Keratinocyte (primary cell): ENCODE data around the gene ST8SIA1. TPM values are rescaled to one million over a fixed set of nuclear protein-coding genes. Genes with fewer than 3 reads are reported as not detected.

Experiments
- DNase-seq: peaks from one replicate; pipeline ENCODE4 v3.0.0-alpha.2; 2011; ENCODE audit warnings: low read depth, missing footprints, low spot score
- FAIRE-seq: peaks from 2 replicates; lab custom pipeline; 2011; peaks lifted over from hg19 to GRCh38; lab: Jason Lieb, UNC
- H2AFZ ChIP-seq: 2 replicates; pipeline ENCODE4 v1.6.0; 2012; ENCODE audit warnings: low read length, control low read depth, inconsistent platforms; ENCODE audit not compliant: control insufficient read depth
- H3K27ac ChIP-seq: 2 replicates; pipeline ENCODE4 v1.5.1; 2011; ENCODE audit warnings: low read length; ENCODE audit not compliant: control insufficient read depth, insufficient read depth
- H3K27me3 ChIP-seq: 3 replicates; pipeline ENCODE4 v1.6.0; 2011; ENCODE audit warnings: low read length; ENCODE audit not compliant: control insufficient read depth, insufficient read depth; ENCODE audit errors: extremely low read depth
- H3K36me3 ChIP-seq, 2 experiments: 2 replicates in 1 of 2; 3 replicates in 1 of 2; pipeline ENCODE4 v1.5.1; 2011; ENCODE audit warnings: low read length in 2 of 2, mild to moderate bottlenecking in 1 of 2; ENCODE audit not compliant: control insufficient read depth in 2 of 2, insufficient read depth in 2 of 2; ENCODE audit errors: extremely low read depth in 1 of 2
- H3K4me1 ChIP-seq: 3 replicates; pipeline ENCODE4 v1.5.1; 2011; ENCODE audit warnings: low read length; ENCODE audit not compliant: control insufficient read depth, insufficient read depth; ENCODE audit errors: extremely low read depth
- H3K4me2 ChIP-seq: 3 replicates; pipeline ENCODE4 v1.6.0; 2011; ENCODE audit warnings: low read depth, low read length; ENCODE audit not compliant: control insufficient read depth, insufficient read depth; ENCODE audit errors: extremely low read depth
- H3K4me3 ChIP-seq, 3 experiments: fragments of 200-600 bp in 1 of 3; sonication (generic) in 1 of 3; 2 replicates in 2 of 3; 3 replicates in 1 of 3; pipeline ENCODE4 v1.5.1; 2011 to 2016; ENCODE audit warnings: low read length in 3 of 3, mild to moderate bottlenecking in 3 of 3, control low read depth in 2 of 3, inconsistent platforms in 1 of 3, low read depth in 1 of 3, mixed read lengths in 1 of 3, mixed run types in 1 of 3, moderate library complexity in 1 of 3; ENCODE audit not compliant: control insufficient read depth in 2 of 3, insufficient read depth in 2 of 3; ENCODE audit errors: extremely low read depth in 1 of 3
- H3K79me2 ChIP-seq: 2 replicates; pipeline ENCODE4 v1.6.0; 2012; ENCODE audit warnings: low read length; ENCODE audit not compliant: control insufficient read depth, insufficient read depth
- H3K9ac ChIP-seq: 3 replicates; pipeline ENCODE4 v1.6.0; 2011; ENCODE audit warnings: low read length; ENCODE audit not compliant: control insufficient read depth, insufficient read depth; ENCODE audit errors: extremely low read depth
- H3K9me1 ChIP-seq: 3 replicates; pipeline ENCODE4 v1.6.0; 2011; ENCODE audit warnings: low read length; ENCODE audit not compliant: control insufficient read depth, insufficient read depth; ENCODE audit errors: extremely low read depth
- H3K9me3 ChIP-seq: 2 replicates; pipeline ENCODE4 v1.5.1; 2012; ENCODE audit warnings: low read depth, low read length; ENCODE audit not compliant: control insufficient read depth
- H4K20me1 ChIP-seq: 3 replicates; pipeline ENCODE4 v1.6.0; 2011; ENCODE audit warnings: low read length; ENCODE audit not compliant: control insufficient read depth, insufficient read depth; ENCODE audit errors: extremely low read depth
- EZH2 ChIP-seq: IDR thresholded peaks from one replicate; pipeline ENCODE4 v1.6.1; 2012; ENCODE audit warnings: inconsistent platforms, mild to moderate bottlenecking, low read length, moderate library complexity
- dilution Hi-C: fragments of 300-500 bp; cut with MboI; formaldehyde crosslinking; loops from one replicate; pipeline ENCODE4 v1.7.0; 2020; ENCODE audit warnings: low sequenced_read_pairs; ENCODE audit not compliant: extremely low pct_ligation_motif_present
- polyA plus RNA-seq, 5 experiments: library from polyadenylated mRNA; depleted of rRNA in 3 of 5; stranded (reverse) in 3 of 5; stranded (forward) in 1 of 5; unstranded in 1 of 5; fragments of >200 nt; gene quantifications; 1 replicate in 1 of 5; 2 replicates in 3 of 5; 3 replicates in 1 of 5; pipeline versions ENCODE4 v1.2.1 to v1.2.3, GENCODE V29; 2011 to 2012; ENCODE audit warnings: missing spikeins in 2 of 5, low read depth in 1 of 5, low replicate concordance in 1 of 5
- TF ChIP-seq, protein P1 (sequence below), 3 experiments: IDR thresholded peaks in 1 of 3; conservative IDR thresholded peaks in 1 of 3; optimal IDR thresholded peaks in 1 of 3; 2 replicates in 2 of 3; 3 replicates in 1 of 3; pipeline versions ENCODE3 to v1.5.1; 2011; ENCODE audit warnings: low read length in 3 of 3, mild to moderate bottlenecking in 3 of 3, moderate library complexity in 2 of 3, control low read depth in 1 of 3, inconsistent platforms in 1 of 3; ENCODE audit not compliant: insufficient read depth in 2 of 3; ENCODE audit errors: extremely low read depth in 1 of 3

The ST8SIA1 gene
- polyA plus RNA-seq, 1 donor (not counting 4 experiments of a cell fraction or from before 2014, with no cell fraction given): 0.50 TPM

DNA sequence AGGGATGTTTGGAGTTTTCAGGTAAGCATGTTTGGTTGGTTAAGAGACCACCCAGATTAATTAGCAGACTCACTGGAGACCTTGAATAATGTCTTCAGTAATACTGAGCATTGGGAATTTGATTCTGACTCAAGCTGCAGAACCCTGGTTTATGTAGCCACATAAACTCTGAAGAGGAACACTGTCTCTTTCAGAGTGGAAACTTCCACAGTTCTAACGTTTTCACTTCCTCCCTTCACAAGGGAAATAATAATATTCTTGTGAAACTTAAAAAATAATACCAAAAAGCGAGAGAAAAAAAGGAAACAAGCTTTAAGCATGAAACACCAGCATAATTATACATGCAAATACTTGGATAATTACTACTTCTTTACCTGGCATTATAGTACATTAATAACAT is 40.0 kb upstream of the ST8SIA1 start:
- dilution Hi-C loops: no loop called here
- no peak for FAIRE-seq

DNA sequence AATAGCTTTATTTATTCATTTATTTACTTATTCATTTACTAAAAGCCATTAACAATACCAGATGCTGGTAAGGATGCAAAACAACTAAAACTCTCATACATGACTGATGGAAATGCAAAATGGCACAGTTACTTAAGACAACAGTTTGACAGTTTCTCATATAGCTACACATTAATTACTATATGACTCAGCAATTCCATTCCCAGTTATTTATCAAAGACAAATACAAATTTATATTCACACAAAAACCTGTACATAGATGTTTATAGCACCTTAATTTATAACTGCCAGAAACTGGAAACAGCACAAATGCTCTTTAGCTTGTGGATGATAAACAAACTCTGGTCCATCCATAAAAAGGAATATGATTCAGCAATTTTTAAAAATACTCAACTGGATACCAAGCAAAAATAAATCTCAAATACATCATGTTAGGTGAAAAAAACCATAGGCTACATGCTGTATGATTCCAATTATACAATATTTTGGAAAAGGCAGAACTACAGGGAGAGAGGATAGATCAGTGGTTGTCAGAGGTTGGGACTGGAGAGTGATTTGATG is 37.9 kb upstream of the ST8SIA1 start:
- Histone ChIP-seq H2AFZ (no peak overlapping the region), H3K9ac (no peak overlapping the region), H3K9me3 (no peaks in the 10 kb centered on the region), H3K79me2 (no peaks in the 10 kb centered on the region), H3K36me3 (no peaks in the 10 kb centered on the region), H3K27ac (no peak overlapping the region), H3K4me1 (no peaks in the 10 kb centered on the region), H3K9me1 (no peaks in the 10 kb centered on the region), H3K4me2 (no peak overlapping the region), H3K27me3 (no peaks in the 10 kb centered on the region), H4K20me1 (no peaks in the 10 kb centered on the region), H3K4me3 (no peak overlapping the region)
- dilution Hi-C loops: no loop called here
- no peak for DNase-seq
- TF ChIP-seq EZH2: no peak
- TF ChIP-seq, protein P1, sequence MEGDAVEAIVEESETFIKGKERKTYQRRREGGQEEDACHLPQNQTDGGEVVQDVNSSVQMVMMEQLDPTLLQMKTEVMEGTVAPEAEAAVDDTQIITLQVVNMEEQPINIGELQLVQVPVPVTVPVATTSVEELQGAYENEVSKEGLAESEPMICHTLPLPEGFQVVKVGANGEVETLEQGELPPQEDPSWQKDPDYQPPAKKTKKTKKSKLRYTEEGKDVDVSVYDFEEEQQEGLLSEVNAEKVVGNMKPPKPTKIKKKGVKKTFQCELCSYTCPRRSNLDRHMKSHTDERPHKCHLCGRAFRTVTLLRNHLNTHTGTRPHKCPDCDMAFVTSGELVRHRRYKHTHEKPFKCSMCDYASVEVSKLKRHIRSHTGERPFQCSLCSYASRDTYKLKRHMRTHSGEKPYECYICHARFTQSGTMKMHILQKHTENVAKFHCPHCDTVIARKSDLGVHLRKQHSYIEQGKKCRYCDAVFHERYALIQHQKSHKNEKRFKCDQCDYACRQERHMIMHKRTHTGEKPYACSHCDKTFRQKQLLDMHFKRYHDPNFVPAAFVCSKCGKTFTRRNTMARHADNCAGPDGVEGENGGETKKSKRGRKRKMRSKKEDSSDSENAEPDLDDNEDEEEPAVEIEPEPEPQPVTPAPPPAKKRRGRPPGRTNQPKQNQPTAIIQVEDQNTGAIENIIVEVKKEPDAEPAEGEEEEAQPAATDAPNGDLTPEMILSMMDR (optimal IDR thresholded peaks at IDR 0.05 in 1 of 3, IDR thresholded peaks at IDR 0.05 in 1 of 3, conservative IDR thresholded peaks at IDR 0.05 in 1 of 3; ENCODE audit: extremely low read depth in 1 of 3, insufficient read depth in 2 of 3, low read length in 3 of 3): no peak
- no peak for FAIRE-seq

More for the DNA sequence above, 40.0 kb upstream of the ST8SIA1 start:
- Histone ChIP-seq H4K20me1 (no peaks in the 10 kb centered on the region), H3K9ac (no peak overlapping the region), H3K4me1 (no peaks in the 10 kb centered on the region), H3K4me2 (no peak overlapping the region), H3K79me2 (no peaks in the 10 kb centered on the region), H3K27ac (no peak overlapping the region), H2AFZ (no peak overlapping the region), H3K4me3 (no peak overlapping the region), H3K9me1 (no peaks in the 10 kb centered on the region), H3K36me3 (no peaks in the 10 kb centered on the region), H3K9me3 (no peaks in the 10 kb centered on the region), H3K27me3 (no peaks in the 10 kb centered on the region)
- TF ChIP-seq EZH2: no peak
- TF ChIP-seq, protein P1 (optimal IDR thresholded peaks at IDR 0.05 in 1 of 3, IDR thresholded peaks at IDR 0.05 in 1 of 3, conservative IDR thresholded peaks at IDR 0.05 in 1 of 3; ENCODE audit: extremely low read depth in 1 of 3, insufficient read depth in 2 of 3, low read length in 3 of 3): no peak
- no peak for DNase-seq
